MCF 10A (cell line): Measurements from ENCODE around the gene KCNT1. TPM values are rescaled to one million over a fixed set of nuclear protein-coding genes. Genes with fewer than 3 reads are reported as not detected.

Source experiments
- BruUV-seq: library from RNA; stranded (reverse); fragments of 400-500 nt; replicated peaks from 2 replicates; lab custom pipeline; 2021; lab: Mats Ljungman, UMichigan
- CTCF ChIA-PET: fragments of 300-600 bp; sonication (Branson Sonifier 250); formaldehyde crosslinking; extraction: SDS; loops from one replicate; lab custom pipeline; 2021; ENCODE audit warnings: antibody characterized with exemption, inconsistent platforms; lab: Yijun Ruan, JAX
- POLR2A ChIA-PET: fragments of 300-600, 350-650 bp; sonication (Branson Sonifier 250); formaldehyde crosslinking; extraction: SDS; loops from one replicate; lab custom pipeline; 2020; ENCODE audit warnings: antibody characterized with exemption, inconsistent platforms; lab: Yijun Ruan, JAX
- DNase-seq: peaks from one replicate; pipeline ENCODE4 v3.0.0-alpha.2; 2018; ENCODE audit not compliant: unreplicated experiment
- H3K27ac Mint-ChIP-seq: one replicate; pipeline ENCODE4 v1.8.0; 2022; ENCODE audit warnings: mild to moderate bottlenecking, low read depth, mixed read lengths; ENCODE audit not compliant: unreplicated experiment
- H3K27me3 Mint-ChIP-seq: one replicate; pipeline ENCODE4 v1.8.0; 2022; ENCODE audit warnings: mixed read lengths; ENCODE audit not compliant: insufficient read depth, unreplicated experiment
- H3K36me3 Mint-ChIP-seq: one replicate; pipeline ENCODE4 v1.8.0; 2022; ENCODE audit warnings: mild to moderate bottlenecking, moderate library complexity, mixed read lengths; ENCODE audit not compliant: insufficient read depth, unreplicated experiment
- H3K4me1 Mint-ChIP-seq: one replicate; pipeline ENCODE4 v1.8.0; 2022; ENCODE audit warnings: mixed read lengths; ENCODE audit not compliant: insufficient read depth, unreplicated experiment
- H3K4me3 Mint-ChIP-seq: one replicate; pipeline ENCODE4 v1.8.0; 2022; ENCODE audit warnings: mild to moderate bottlenecking, moderate library complexity, mixed read lengths; ENCODE audit not compliant: unreplicated experiment
- H3K9me3 Mint-ChIP-seq: one replicate; pipeline ENCODE4 v1.8.0; 2022; ENCODE audit warnings: mixed read lengths; ENCODE audit not compliant: unreplicated experiment
- CTCF ChIP-seq: fragments of 200-600 bp; IDR thresholded peaks from one replicate; pipeline ENCODE4 v1.8.0; 2022; ENCODE audit warnings: antibody characterized with exemption, mild to moderate bottlenecking; ENCODE audit not compliant: unreplicated experiment
- intact Hi-C: fragments of 100-400 bp; cut with micrococcal nuclease; formaldehyde crosslinking; loops from 2 replicates; pipeline ENCODE4 v1.14.1; 2022
- total RNA-seq: library from RNA; stranded (reverse); gene quantifications from 2 replicates; pipeline ENCODE4 v1.2.3, GENCODE V29; 2022

The KCNT1 gene
- total RNA-seq, 1 experiment from 2014 or later: not detected

- CTCF ChIA-PET: interaction anchor here (0.7 kb wide), 1 partner anchor 61 kb away, joined by 3 read pairs; no protein-coding TSS in a partner anchor
- DNase-seq: no peak
- no peak for TF ChIP-seq CTCF
- peaks cover 8% of the 10 kb centered on the region for H3K9me3 Mint-ChIP-seq
- H3K4me3 Mint-ChIP-seq: no peak overlapping the region
- BruUV-seq: no TSS peak
- no peaks in the 10 kb centered on the region for H3K4me1 Mint-ChIP-seq
- H3K36me3 Mint-ChIP-seq: no peaks in the 10 kb centered on the region
- peaks cover 33% of the 10 kb centered on the region for H3K27me3 Mint-ChIP-seq
- POLR2A ChIA-PET: no interaction called here
- intact Hi-C loops: no loop called here
- H3K27ac Mint-ChIP-seq: no peak overlapping the region
These were observed 54.6 kb downstream of the KCNT1 start for GRCh38 chr9:135756576-135756975.

GRCh38 chr9:135757356-135757755 is 55.4 kb downstream of the KCNT1 start:
- peaks cover 8% of the 10 kb centered on the region for H3K9me3 Mint-ChIP-seq
- ChIA-PET CTCF (interaction anchor here (0.7 kb wide), 1 partner anchor 61 kb away, joined by 3 read pairs; no protein-coding TSS in a partner anchor), POLR2A (no interaction called here)
- intact Hi-C loops: no loop called here
- H3K36me3 Mint-ChIP-seq: no peaks in the 10 kb centered on the region
- no peak overlapping the region for H3K27ac Mint-ChIP-seq
- peaks cover 29% of the 10 kb centered on the region for H3K27me3 Mint-ChIP-seq
- DNase-seq: no peak
- no peak for TF ChIP-seq CTCF
- H3K4me3 Mint-ChIP-seq: no peak overlapping the region
- H3K4me1 Mint-ChIP-seq: no peaks in the 10 kb centered on the region
- no TSS peak for BruUV-seq

- CTCF ChIA-PET: no interaction called here
- TF ChIP-seq CTCF: no peak
- POLR2A ChIA-PET: no interaction called here
- H3K27ac Mint-ChIP-seq: no peak overlapping the region
- no peaks in the 10 kb centered on the region for H3K36me3 Mint-ChIP-seq
- no peaks in the 10 kb centered on the region for H3K4me1 Mint-ChIP-seq
- BruUV-seq: no TSS peak
- peaks cover 22% of the 10 kb centered on the region for H3K27me3 Mint-ChIP-seq
- DNase-seq: no peak
- no peak overlapping the region for H3K4me3 Mint-ChIP-seq
- intact Hi-C loops: no loop called here
- H3K9me3 Mint-ChIP-seq: peaks cover 1% of the 10 kb centered on the region
These were observed 56.1 kb downstream of the KCNT1 start for GRCh38 chr9:135758056-135758455.

GRCh38 chr9:135758870-135759269 is 56.9 kb downstream of the KCNT1 start:
- no TSS peak for BruUV-seq
- POLR2A ChIA-PET: interaction anchor here (0.7 kb wide), 1 partner anchor 385 kb away, joined by 3 read pairs; no protein-coding TSS in a partner anchor
- intact Hi-C loops: no loop called here
- DNase-seq: no peak
- CTCF ChIA-PET: no interaction called here
- Mint-ChIP-seq H3K27me3 (peaks cover 18% of the 10 kb centered on the region), H3K4me3 (no peak overlapping the region), H3K4me1 (no peaks in the 10 kb centered on the region), H3K36me3 (no peaks in the 10 kb centered on the region), H3K27ac (no peak overlapping the region), H3K9me3 (no peaks in the 10 kb centered on the region)
- no peak for TF ChIP-seq CTCF
